GM19455 (cell line): ENCODE measurements around the gene TEX13D.

ENCODE experiments used
- ATAC-seq: cut with Tn5 transposase; IDR thresholded peaks from one replicate; pipeline ENCODE4 v1.9.1; 2021; ENCODE audit not compliant: unreplicated experiment

Gene TEX13D

GRCh38 chrX:124348182-124348581 lies 15.7 kb downstream of the TEX13D start:
- no peak for ATAC-seq

DNA sequence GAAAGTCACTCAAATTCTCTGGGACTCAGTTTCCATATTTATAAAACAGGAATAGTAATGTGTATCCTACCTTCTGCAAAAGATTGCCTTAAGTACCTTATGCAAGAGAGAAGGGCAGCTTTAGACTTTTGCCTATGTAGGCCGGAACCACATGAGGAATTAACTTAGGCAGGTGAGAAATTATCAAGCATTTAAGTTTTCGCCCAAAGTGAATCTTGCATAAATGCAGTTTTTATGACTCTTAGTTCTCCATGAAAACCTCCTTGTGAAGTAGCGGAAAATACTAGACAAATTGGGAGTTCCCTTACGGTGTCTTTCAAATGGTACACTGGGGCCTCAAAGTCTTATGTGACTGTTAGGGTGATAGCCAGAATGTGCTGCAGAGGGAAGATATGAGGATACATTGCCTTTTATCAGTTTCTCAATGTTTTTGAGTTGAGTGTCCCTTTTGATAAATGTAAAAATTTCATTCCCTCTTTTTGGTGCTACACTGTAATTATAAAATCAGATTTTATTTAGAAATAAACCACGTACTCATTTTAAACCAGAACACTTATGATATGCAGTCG lies 16.5 kb downstream of the TEX13D start:
- ATAC-seq = no peak

DNA sequence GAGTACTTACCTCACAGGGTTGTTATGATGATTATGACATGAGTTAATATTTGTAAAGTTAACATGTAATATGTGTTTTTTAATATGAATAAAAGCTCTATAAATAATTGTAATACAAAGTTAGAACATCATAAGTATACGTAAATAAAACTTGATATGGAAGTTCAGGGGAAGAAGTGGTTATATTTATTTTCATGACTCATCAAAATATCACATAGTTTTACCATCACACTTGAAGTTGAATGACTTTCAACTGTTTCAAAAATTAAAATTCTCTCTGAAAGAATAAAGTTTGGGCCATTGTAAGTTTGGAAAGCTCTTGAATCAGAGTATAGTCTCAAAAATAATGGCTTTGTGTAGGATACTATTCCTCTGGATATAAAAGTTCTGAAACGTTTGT lies 22.2 kb downstream of the TEX13D start:
- ATAC-seq = no peak

DNA sequence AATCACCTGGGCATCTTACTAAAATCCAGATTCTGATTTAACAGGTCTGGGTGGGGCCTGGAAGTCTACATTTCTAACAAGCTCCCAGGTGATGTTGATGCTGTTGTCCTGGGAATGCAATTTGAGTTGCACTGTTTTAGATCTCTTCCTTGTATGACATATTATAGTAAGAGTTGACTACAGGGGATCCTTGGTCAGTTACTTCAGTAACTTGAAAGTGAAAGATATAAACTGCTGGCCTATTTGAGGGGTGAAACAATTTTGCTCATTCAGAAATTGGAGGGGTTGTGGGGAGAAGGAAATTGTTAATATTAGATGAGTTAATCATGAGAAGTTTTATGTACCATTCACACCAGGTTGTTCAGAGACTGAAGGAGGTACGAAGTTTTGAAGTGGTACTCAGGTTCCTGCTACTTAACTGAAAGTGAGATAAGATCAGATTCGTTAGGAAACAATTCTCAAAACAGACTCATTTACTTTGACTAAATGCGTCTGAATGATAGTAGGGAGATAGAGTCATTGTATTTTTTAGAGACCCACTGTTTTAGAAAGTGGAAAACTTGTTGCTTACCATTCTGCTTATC lies 26.4 kb downstream of the TEX13D start:
- no peak for ATAC-seq

- no peak for ATAC-seq
Observed at GRCh38 chrX:124362072-124362471, 29.6 kb downstream of the TEX13D start.

DNA sequence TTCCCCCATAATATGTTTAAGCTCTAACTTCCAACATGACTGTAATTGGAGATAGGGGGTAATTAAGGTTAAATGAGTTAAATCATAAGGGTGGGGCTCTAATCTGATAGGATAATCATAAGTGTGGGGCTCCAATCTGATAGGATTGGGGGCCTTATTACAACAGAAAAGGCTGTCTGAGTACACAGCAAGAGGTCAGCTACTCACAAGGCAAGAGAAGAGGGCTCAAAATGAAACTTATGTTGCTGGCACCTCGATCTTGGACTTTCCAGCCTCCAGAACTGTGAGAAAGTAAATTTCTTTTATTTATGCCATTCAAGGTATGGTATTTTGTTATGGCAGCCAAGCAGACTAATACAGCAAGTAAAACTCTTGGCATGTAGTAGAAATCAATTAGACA lies 30.3 kb downstream of the TEX13D start:
- ATAC-seq = no peak

DNA sequence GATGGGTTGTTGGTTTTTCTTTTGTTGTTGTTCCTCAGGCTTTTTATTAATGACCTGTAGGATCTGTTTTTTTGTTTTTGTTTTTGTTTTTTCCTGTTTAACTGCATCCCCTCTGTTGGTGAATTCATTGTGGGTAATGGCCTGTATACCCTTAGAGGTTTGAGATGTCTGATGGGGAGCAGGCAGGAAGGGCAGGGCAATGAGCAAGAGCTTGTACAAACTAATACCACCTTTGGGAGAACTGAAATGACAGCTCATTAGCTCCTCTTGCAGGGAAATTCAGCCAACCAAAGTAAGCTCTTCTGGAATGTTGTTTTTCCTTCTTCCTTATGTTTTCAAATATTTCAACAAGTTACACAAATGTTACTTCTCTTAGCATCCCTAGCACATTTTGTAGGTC lies 37.3 kb downstream of the TEX13D start:
- ATAC-seq = no peak

DNA sequence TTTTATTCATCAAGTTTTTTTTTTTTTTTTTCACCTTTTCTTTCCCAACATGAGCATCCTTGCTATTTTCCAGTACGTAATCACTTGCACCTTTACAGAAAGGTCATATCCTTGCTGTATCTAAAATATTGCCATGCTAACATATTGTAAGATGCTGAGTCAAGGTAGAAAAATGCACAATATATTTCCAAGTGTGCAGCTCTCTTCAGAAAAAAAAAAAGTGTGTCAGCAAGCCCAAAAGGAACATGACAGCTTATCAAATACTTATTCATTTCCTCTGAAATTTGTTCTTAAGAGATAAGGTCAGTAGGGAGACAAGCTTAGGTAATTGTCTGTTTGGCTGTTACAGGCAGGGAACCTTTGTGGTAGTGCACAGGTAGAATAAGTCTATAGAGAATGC lies 40.9 kb downstream of the TEX13D start:
- no peak for ATAC-seq

- no peak for ATAC-seq
Observed at GRCh38 chrX:124378643-124379042, 46.2 kb downstream of the TEX13D start.

DNA sequence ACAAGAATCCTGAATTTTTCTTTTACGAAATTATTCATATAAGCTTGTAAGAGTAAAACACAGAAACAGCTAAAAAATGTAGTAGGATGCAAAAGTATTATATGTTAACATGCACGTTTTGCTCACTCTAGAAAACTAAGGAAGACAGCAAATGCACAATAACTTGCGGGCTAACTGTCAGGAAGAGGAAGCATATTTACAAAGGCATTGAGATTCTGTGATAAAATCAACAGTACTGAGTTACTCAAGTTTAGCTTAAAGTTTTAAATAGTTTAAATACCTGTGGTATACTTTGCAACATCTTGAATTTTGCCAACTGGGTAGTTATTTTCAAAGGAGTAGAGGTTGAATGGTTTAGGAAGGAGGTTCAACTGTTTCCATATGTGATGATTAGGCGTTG lies 50.9 kb downstream of the TEX13D start:
- ATAC-seq = no peak

GRCh38 chrX:124386401-124386800 lies 53.9 kb downstream of the TEX13D start:
- no peak for ATAC-seq
